B cell (primary cell): ENCODE results near the gene ARHGEF37. TPM values are rescaled to one million over a fixed set of nuclear protein-coding genes. Genes with fewer than 3 reads are reported as not detected.

Experiments used
- ATAC-seq: fragments of 200-7000 bp; cut with Tn5 transposase; one replicate; pipeline ENCODE4 v1.10.0; 2021; ENCODE audit warnings: low read depth, mild to moderate bottlenecking, moderate number of reproducible peaks, moderate library complexity
- CTCF ChIA-PET: fragments of 350-600 bp; sonication (Branson Sonifier 250); formaldehyde crosslinking; loops from one replicate; lab custom pipeline; 2021; ENCODE audit warnings: antibody characterized with exemption, inconsistent platforms; lab: Charles Lee
- POLR2A ChIA-PET: fragments of 350-600 bp; sonication (Branson Sonifier 250); formaldehyde crosslinking; loops from one replicate; lab custom pipeline; 2021; ENCODE audit warnings: antibody characterized with exemption; lab: Charles Lee
- DNase-seq: peaks from one replicate; pipeline ENCODE4 v3.0.0; 2013
- H2AFZ ChIP-seq: 2 replicates; pipeline ENCODE4 v1.6.1; 2012; ENCODE audit warnings: mild to moderate bottlenecking, low read depth, low read length; ENCODE audit not compliant: insufficient read depth, poor library complexity, severe bottlenecking
- H3K27ac ChIP-seq, 2 donors: 1 replicate in 1 of 2; 2 replicates in 1 of 2; pipeline ENCODE4 v1.5.1; 2012 to 2013; ENCODE audit warnings: low read length in 2 of 2, mild to moderate bottlenecking in 2 of 2, moderate library complexity in 1 of 2
- H3K27me3 ChIP-seq, 4 experiments: fragments of 200-600 bp in 1 of 4; sonication (generic) in 1 of 4; replicated peaks in 1 of 4; 1 replicate in 2 of 4; 2 replicates in 2 of 4; pipeline versions ENCODE4 v1.6.1 to v1.7.0; 2013 to 2016; ENCODE audit warnings: low read length in 3 of 4, mild to moderate bottlenecking in 2 of 4, mixed read lengths in 1 of 4, moderate library complexity in 1 of 4; ENCODE audit not compliant: insufficient read depth in 4 of 4, control insufficient read depth in 3 of 4; ENCODE audit errors: control extremely low read depth in 1 of 4
- H3K36me3 ChIP-seq, 2 experiments: replicated peaks in 1 of 2; 1 replicate in 1 of 2; 2 replicates in 1 of 2; pipeline versions ENCODE4 v1.6.1 to v1.7.1; 2013; ENCODE audit warnings: low read length in 1 of 2; ENCODE audit not compliant: insufficient read depth in 2 of 2, control insufficient read depth in 1 of 2; ENCODE audit errors: control extremely low read depth in 1 of 2, extremely low read depth in 1 of 2
- H3K4me1 ChIP-seq, 2 donors: fragments of 200-600 bp in 1 of 2; sonication (generic) in 1 of 2; 1 replicate in 1 of 2; 2 replicates in 1 of 2; pipeline versions ENCODE4 v1.5.1 to v1.6.1; 2013 to 2017; ENCODE audit warnings: low read length in 2 of 2; ENCODE audit not compliant: control insufficient read depth in 2 of 2, insufficient read depth in 2 of 2
- H3K4me2 ChIP-seq: replicated peaks from 2 replicates; pipeline ENCODE3; 2012; ENCODE audit warnings: mild to moderate bottlenecking, low read depth, low read length; ENCODE audit not compliant: poor library complexity, severe bottlenecking
- H3K4me3 ChIP-seq, 5 experiments: fragments of 200-600 bp in 1 of 5; sonication (generic) in 1 of 5; 1 replicate in 3 of 5; 2 replicates in 2 of 5; pipeline versions ENCODE4 v1.5.1 to v1.7.0; 2011 to 2016; ENCODE audit warnings: low read length in 4 of 5, mild to moderate bottlenecking in 4 of 5, low read depth in 2 of 5, control low read depth in 1 of 5, moderate library complexity in 1 of 5; ENCODE audit not compliant: insufficient read depth in 1 of 5; ENCODE audit errors: control extremely low read depth in 1 of 5, extremely low read depth in 1 of 5
- H3K79me2 ChIP-seq: fragments of 200-600 bp; sonication (generic); one replicate; pipeline ENCODE4 v1.6.0; 2016; ENCODE audit warnings: low read length; ENCODE audit not compliant: control insufficient read depth, insufficient read depth
- H3K9ac ChIP-seq: fragments of 200-600 bp; sonication (generic); 2 replicates; pipeline ENCODE4 v1.6.1; 2017; ENCODE audit warnings: mild to moderate bottlenecking, low read length, moderate library complexity
- H3K9me3 ChIP-seq, 3 donors: one replicate each; pipeline versions ENCODE4 v1.6.1 to v1.7.1; 2013; ENCODE audit warnings: low read length in 2 of 3; ENCODE audit not compliant: control insufficient read depth in 2 of 3, insufficient read depth in 1 of 3; ENCODE audit errors: control extremely low read depth in 1 of 3
- H4K20me1 ChIP-seq: 2 replicates; pipeline ENCODE4 v1.6.0; 2012; ENCODE audit warnings: mild to moderate bottlenecking, low read length; ENCODE audit not compliant: insufficient read depth, control insufficient read depth, poor library complexity, severe bottlenecking
- H3K27ac Mint-ChIP-seq: one replicate; pipeline ENCODE4 v1.8.0; 2021; ENCODE audit warnings: mixed read lengths
- H3K27me3 Mint-ChIP-seq: one replicate; pipeline ENCODE4 v1.8.0; 2021; ENCODE audit warnings: mixed read lengths
- H3K4me1 Mint-ChIP-seq: one replicate; pipeline ENCODE4 v1.8.0; 2021; ENCODE audit warnings: mixed read lengths
- H3K4me3 Mint-ChIP-seq: one replicate; pipeline ENCODE4 v1.8.0; 2021; ENCODE audit warnings: mixed read lengths
- H3K9me3 Mint-ChIP-seq: one replicate; pipeline ENCODE4 v1.8.0; 2022; ENCODE audit warnings: mixed read lengths; ENCODE audit not compliant: insufficient read depth
- CTCF ChIP-seq: fragments of 200-600 bp; IDR thresholded peaks from one replicate; pipeline ENCODE4 v1.8.0; 2022; ENCODE audit warnings: antibody characterized with exemption, mild to moderate bottlenecking
- EZH2 ChIP-seq: IDR thresholded peaks from 2 replicates; pipeline ENCODE4 v1.6.1; 2012; ENCODE audit warnings: borderline replicate concordance, low read depth, mild to moderate bottlenecking, moderate library complexity, low read length; ENCODE audit not compliant: insufficient read depth, poor library complexity, severe bottlenecking
- WGBS: methylation state at CpG from one replicate; pipeline ENCODE4 v1.1.5; 2013; ENCODE audit warnings: missing lambda C conversion rate; ENCODE audit not compliant: insufficient coverage; 5-methylcytosine and 5-hydroxymethylcytosine counted together
- intact Hi-C: fragments of 100-400 bp; cut with micrococcal nuclease; formaldehyde crosslinking; loops from one replicate; pipeline ENCODE4 v1.10.0; 2022
- polyA plus RNA-seq: library from polyadenylated mRNA; depleted of rRNA; stranded (reverse); fragments of >200 nt; gene quantifications from 2 replicates; pipeline ENCODE4 v1.2.3, GENCODE V29; 2012
- total RNA-seq, 2 donors: library from RNA; stranded (reverse); fragments of 120-200 nt in 1 of 2; gene quantifications; 1 replicate in 1 of 2; 2 replicates in 1 of 2; pipeline versions ENCODE4 v1.2.3 to v1.2.4, GENCODE V29; 2013 to 2022

ARHGEF37 gene
- total and polyA plus RNA-seq, 2 donors (not counting 1 experiment from before 2014, with no cell fraction given): 0.06 to 1.7 TPM

GRCh38 chr5:149572576-149573231, 8.6 kb upstream of the ARHGEF37 start:
- no peak for ATAC-seq
- Histone ChIP-seq H3K79me2 (no peaks in the 10 kb centered on the region), H3K36me3 (no peaks in the 10 kb centered on the region), H3K27ac (no peak overlapping the region), H4K20me1 (no peaks in the 10 kb centered on the region), H3K4me1 (no peaks in the 10 kb centered on the region), H3K27me3 (no peaks in the 10 kb centered on the region), H3K4me2 (no peak overlapping the region), H3K9ac (no peak overlapping the region), H3K4me3 (no peak overlapping the region), H2AFZ (no peak overlapping the region), H3K9me3 (no peaks in the 10 kb centered on the region)
- H3K9me3 Mint-ChIP-seq: no peaks in the 10 kb centered on the region
- WGBS: 91% methylated on average over 4 of the region's 4 CpGs
- no peak for TF ChIP-seq EZH2
- TF ChIP-seq CTCF: no peak
- H3K4me3 Mint-ChIP-seq: no peak overlapping the region
- no peaks in the 10 kb centered on the region for H3K27me3 Mint-ChIP-seq
- intact Hi-C loops: no loop called here
- ChIA-PET CTCF (no interaction called here), POLR2A (no interaction called here)
- no peaks in the 10 kb centered on the region for H3K4me1 Mint-ChIP-seq
- DNase-seq: no peak
- no peak overlapping the region for H3K27ac Mint-ChIP-seq

- no peak overlapping the region for H3K27ac ChIP-seq
- H3K4me3 ChIP-seq: no peak overlapping the region
- H3K9me3 ChIP-seq: no peaks in the 10 kb centered on the region
- ChIA-PET POLR2A (no interaction called here), CTCF (no interaction called here)
- no peak overlapping the region for H3K27ac Mint-ChIP-seq
- no peaks in the 10 kb centered on the region for H3K36me3 ChIP-seq
- peaks cover 0 to 4% (median 0%) of the 10 kb centered on the region in 4 experiments for H3K27me3 ChIP-seq
- peaks cover under 1% of the 10 kb centered on the region for H3K27me3 Mint-ChIP-seq
- intact Hi-C loops: no loop called here
- no peaks in the 10 kb centered on the region for H4K20me1 ChIP-seq
- no peak overlapping the region for H2AFZ ChIP-seq
- H3K79me2 ChIP-seq: no peaks in the 10 kb centered on the region
- ATAC-seq (no peak), DNase-seq (no peak)
- H3K4me3 Mint-ChIP-seq: no peak overlapping the region
- 100% methylated on average over 3 of the region's 3 CpGs for WGBS
- no peaks in the 10 kb centered on the region for H3K4me1 Mint-ChIP-seq
- no peak overlapping the region for H3K9ac ChIP-seq
- TF ChIP-seq EZH2: no peak
- no peak for TF ChIP-seq CTCF
- no peak overlapping the region for H3K4me2 ChIP-seq
- no peaks in the 10 kb centered on the region for H3K9me3 Mint-ChIP-seq
- H3K4me1 ChIP-seq: no peaks in the 10 kb centered on the region
Observed at GRCh38 chr5:149575131-149575530, 6.2 kb upstream of the ARHGEF37 start.
